Activated CD8-positive, alpha-beta T cell treated with anti-CD3 and anti-CD28 coated beads for 36 hours (primary cell): ENCODE data around the gene NCBP2L. TPM values are rescaled to one million over a fixed set of nuclear protein-coding genes. Genes with fewer than 3 reads are reported as not detected.

Experiments used
- ATAC-seq: fragments of 200-7000 bp; cut with Tn5 transposase; one replicate; pipeline ENCODE4 v1.10.0; 2021; ENCODE audit warnings: mild to moderate bottlenecking, moderate library complexity
- CTCF ChIA-PET: fragments of 350-600 bp; sonication (Branson Sonifier 250); formaldehyde crosslinking; loops from one replicate; lab custom pipeline; 2021; ENCODE audit warnings: antibody characterized with exemption; lab: Charles Lee
- POLR2A ChIA-PET: fragments of 350-600 bp; sonication (Branson Sonifier 250); formaldehyde crosslinking; loops from one replicate; lab custom pipeline; 2021; ENCODE audit warnings: antibody characterized with exemption; lab: Charles Lee
- DNase-seq: peaks from one replicate; pipeline ENCODE4 v3.0.0-alpha.2; 2020
- H3K27ac Mint-ChIP-seq: one replicate; pipeline ENCODE4 v1.8.0; 2021; ENCODE audit warnings: mild to moderate bottlenecking, mixed read lengths
- H3K27me3 Mint-ChIP-seq: one replicate; pipeline ENCODE4 v1.8.0; 2021; ENCODE audit warnings: mixed read lengths
- H3K36me3 Mint-ChIP-seq: one replicate; pipeline ENCODE4 v1.8.0; 2021; ENCODE audit warnings: low read depth, mixed read lengths
- H3K4me1 Mint-ChIP-seq: one replicate; pipeline ENCODE4 v1.8.0; 2021; ENCODE audit warnings: low read depth, mixed read lengths
- H3K4me3 Mint-ChIP-seq: one replicate; pipeline ENCODE4 v1.8.0; 2021; ENCODE audit warnings: mild to moderate bottlenecking, moderate library complexity, mixed read lengths
- H3K9me3 Mint-ChIP-seq: one replicate; pipeline ENCODE4 v1.8.0; 2021; ENCODE audit warnings: mixed read lengths
- intact Hi-C: fragments of 100-400 bp; cut with micrococcal nuclease; formaldehyde crosslinking; loops from one replicate; pipeline ENCODE4 v1.10.0; 2022
- total RNA-seq, 2 experiments: library from RNA; stranded (reverse); gene quantifications; one replicate each; pipeline ENCODE4 v1.2.3, GENCODE V29; 2021
- TF ChIP-seq, protein P1 (sequence below): fragments of 200-600 bp; IDR thresholded peaks from one replicate; pipeline ENCODE4 v1.8.0; 2022; ENCODE audit warnings: antibody characterized with exemption, mild to moderate bottlenecking

Gene NCBP2L
- not detected for total RNA-seq

GRCh38 chrX:107777536-107777832, at the start of gene NCBP2L:
NCBP2L (plus strand) TSS chrX:107777733; CDS start chrX:107794221, 16,488 bp downstream.
- peak within 1 kb of the TSS; percentile 82 for H3K4me3 Mint-ChIP-seq

DNA sequence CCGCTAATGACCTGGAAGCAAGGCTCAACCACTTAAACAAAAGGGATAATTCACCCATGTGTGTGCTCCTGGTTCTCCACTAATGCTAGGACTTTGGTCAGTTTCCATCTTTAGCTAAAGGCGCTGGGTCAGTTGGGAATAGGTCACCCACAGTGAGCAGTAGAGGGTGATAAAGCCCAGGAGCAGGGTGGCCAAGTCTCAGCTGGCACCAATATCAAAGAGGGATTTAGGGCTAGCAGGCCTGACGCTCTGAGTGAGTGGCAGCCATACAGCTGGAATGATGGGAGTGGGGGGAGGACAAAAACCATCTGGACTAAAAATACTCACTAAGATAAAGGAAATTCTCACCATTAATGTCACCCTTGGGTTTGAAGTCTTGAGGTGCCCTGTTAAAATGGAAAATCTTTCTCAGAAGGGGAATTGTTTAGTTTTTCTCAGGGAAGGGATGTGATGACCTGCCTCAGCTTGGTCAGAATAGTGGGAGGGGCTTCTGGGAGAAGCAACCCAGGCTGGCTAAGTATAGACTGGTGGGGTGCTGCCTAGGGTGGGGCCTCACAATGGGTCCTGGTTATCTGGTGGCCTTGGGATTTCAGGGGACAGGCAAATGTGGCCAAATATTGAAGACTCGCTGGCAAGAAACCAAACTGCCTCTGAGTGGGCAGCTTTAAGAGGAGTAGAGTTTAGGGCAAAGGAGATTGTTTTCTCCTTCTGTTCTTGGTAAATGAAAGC, 49.0 kb upstream of the NCBP2L start:
- H3K27me3 Mint-ChIP-seq, result no peaks in the 10 kb centered on the region

More at GRCh38 chrX:107777536-107777832, at the start of gene NCBP2L:
- ChIA-PET POLR2A (interaction anchor here (1.8 kb wide), 1 partner anchor 104 kb away, joined by 5 read pairs; no protein-coding TSS in a partner anchor), CTCF (interaction anchor here (0.6 to 9.3 kb wide), 26 partner anchors 8 to 301 kb away, joined by 3 to 181 read pairs (median 8); partner anchors contain the start of gene PRPS1)
- DNase-seq (no peak), ATAC-seq (no peak)
- Mint-ChIP-seq H3K9me3 (no peaks in the 10 kb centered on the region), H3K4me1 (peaks cover 10% of the 10 kb centered on the region), H3K36me3 (no peaks in the 10 kb centered on the region), H3K27ac (peak within 1 kb of the TSS; percentile 85), H3K27me3 (no peaks in the 10 kb centered on the region)
- intact Hi-C loops, result loop anchor here (1.0 to 10.0 kb wide), 6 partner anchors 63 to 323 kb away; no protein-coding TSS in a partner anchor
- TF ChIP-seq, protein P1, sequence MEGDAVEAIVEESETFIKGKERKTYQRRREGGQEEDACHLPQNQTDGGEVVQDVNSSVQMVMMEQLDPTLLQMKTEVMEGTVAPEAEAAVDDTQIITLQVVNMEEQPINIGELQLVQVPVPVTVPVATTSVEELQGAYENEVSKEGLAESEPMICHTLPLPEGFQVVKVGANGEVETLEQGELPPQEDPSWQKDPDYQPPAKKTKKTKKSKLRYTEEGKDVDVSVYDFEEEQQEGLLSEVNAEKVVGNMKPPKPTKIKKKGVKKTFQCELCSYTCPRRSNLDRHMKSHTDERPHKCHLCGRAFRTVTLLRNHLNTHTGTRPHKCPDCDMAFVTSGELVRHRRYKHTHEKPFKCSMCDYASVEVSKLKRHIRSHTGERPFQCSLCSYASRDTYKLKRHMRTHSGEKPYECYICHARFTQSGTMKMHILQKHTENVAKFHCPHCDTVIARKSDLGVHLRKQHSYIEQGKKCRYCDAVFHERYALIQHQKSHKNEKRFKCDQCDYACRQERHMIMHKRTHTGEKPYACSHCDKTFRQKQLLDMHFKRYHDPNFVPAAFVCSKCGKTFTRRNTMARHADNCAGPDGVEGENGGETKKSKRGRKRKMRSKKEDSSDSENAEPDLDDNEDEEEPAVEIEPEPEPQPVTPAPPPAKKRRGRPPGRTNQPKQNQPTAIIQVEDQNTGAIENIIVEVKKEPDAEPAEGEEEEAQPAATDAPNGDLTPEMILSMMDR, result no peak

GRCh38 chrX:107729558-107730297, 47.8 kb upstream of the NCBP2L start:
- ATAC-seq (peak; percentile 55), DNase-seq (peak; percentile 34)
- peaks cover 19% of the 10 kb centered on the region for H3K4me1 Mint-ChIP-seq
- intact Hi-C loops, result no loop called here
- H3K36me3 Mint-ChIP-seq, result no peaks in the 10 kb centered on the region
- no peaks in the 10 kb centered on the region for H3K9me3 Mint-ChIP-seq
- H3K27ac Mint-ChIP-seq, result no peak overlapping the region
- no peaks in the 10 kb centered on the region for H3K27me3 Mint-ChIP-seq
- TF ChIP-seq, protein P1, result no peak
- ChIA-PET CTCF (interaction anchor here (1.6 to 2.3 kb wide), 4 partner anchors 10 to 70 kb away, joined by 5 to 9 read pairs (median 6); no protein-coding TSS in a partner anchor), POLR2A (interaction anchor here (0.7 to 1.4 kb wide), 4 partner anchors 9 to 101 kb away, joined by 3 to 4 read pairs (median 4); partner anchors contain the start of gene PRPS1)
- no peak overlapping the region for H3K4me3 Mint-ChIP-seq

More for the DNA sequence above, 49.0 kb upstream of the NCBP2L start:
- H3K9me3 Mint-ChIP-seq, result no peaks in the 10 kb centered on the region
- intact Hi-C loops, result no loop called here
- no peak overlapping the region for H3K27ac Mint-ChIP-seq
- peaks cover 19% of the 10 kb centered on the region for H3K4me1 Mint-ChIP-seq
- no peaks in the 10 kb centered on the region for H3K36me3 Mint-ChIP-seq
- TF ChIP-seq, protein P1, result no peak
- POLR2A ChIA-PET, result interaction anchor here (0.6 to 1.4 kb wide), 3 partner anchors 11 to 441 kb away, joined by 3 to 4 read pairs (median 3); partner anchors contain the start of gene PRPS1
- no peak for ATAC-seq
- no peak for DNase-seq
- H3K4me3 Mint-ChIP-seq, result no peak overlapping the region
- CTCF ChIA-PET, result interaction anchor here (1.6 to 2.3 kb wide), 3 partner anchors 9 to 69 kb away, joined by 5 to 9 read pairs (median 6); no protein-coding TSS in a partner anchor

DNA sequence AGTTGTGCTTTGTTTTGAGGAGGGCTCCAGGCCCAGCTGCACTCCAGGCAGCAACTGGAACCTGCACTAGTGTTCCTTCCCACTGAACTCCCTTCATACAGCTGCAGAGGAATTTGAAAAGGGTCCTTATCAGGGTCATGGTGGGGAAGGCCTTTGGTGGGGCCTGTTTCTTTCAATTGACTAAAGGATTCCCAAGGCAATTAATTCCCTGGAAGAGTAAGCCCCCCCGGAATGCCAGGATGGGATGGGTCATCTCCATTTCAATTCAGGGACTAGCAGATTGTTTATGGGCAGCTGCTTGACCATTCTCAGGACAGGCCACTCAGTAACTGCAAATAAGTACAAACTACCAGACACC, 47.3 kb upstream of the NCBP2L start:
- CTCF ChIA-PET, result interaction anchor here (1.6 to 2.3 kb wide), 4 partner anchors 9 to 71 kb away, joined by 5 to 9 read pairs (median 6); no protein-coding TSS in a partner anchor
- Mint-ChIP-seq H3K27ac (no peak overlapping the region), H3K27me3 (no peaks in the 10 kb centered on the region), H3K36me3 (no peaks in the 10 kb centered on the region), H3K9me3 (no peaks in the 10 kb centered on the region), H3K4me3 (no peak overlapping the region), H3K4me1 (peaks cover 19% of the 10 kb centered on the region)
- TF ChIP-seq, protein P1, result no peak
- intact Hi-C loops, result no loop called here
- DNase-seq, result no peak
- ATAC-seq, result no peak
- POLR2A ChIA-PET, result interaction anchor here (1.2 kb wide), 1 partner anchor 10 kb away, joined by 4 read pairs; no protein-coding TSS in a partner anchor
